Measurements from ENCODE around the gene CRACR2B. TPM values are rescaled to one million over a fixed set of nuclear protein-coding genes. Genes with fewer than 3 reads are reported as not detected.
A peak's percentile ranks its signal among the peaks of the same experiment; 100 is the strongest.

The CRACR2B gene
- total and polyA plus RNA-seq, 2 of the 8 experiments (the other 6 are each of a cell fraction or from before 2014, with no cell fraction given), result 18.2 to 26.4 TPM

DNA sequence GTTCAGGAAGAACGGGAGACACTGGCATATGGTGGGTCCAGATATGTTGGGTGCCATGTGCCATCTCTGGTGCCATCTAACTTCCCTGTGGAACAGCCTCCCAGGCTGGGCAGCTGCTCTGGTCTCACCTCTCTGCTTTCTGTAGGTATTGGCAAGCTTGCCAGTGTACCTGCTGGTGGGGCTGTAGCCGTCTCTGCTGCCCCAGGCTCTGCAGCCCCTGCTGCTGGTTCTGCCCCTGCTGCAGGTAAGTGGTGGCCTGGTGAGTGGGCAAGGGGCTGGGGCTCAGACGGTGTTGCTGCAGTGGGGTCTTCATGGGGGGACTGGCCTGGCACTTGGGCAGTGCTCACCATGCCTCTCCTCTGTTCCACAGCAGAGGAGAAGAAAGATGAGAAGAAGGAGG, 15.3 kb upstream of the CRACR2B start:
- no peak for FAIRE-seq

More for the DNA sequence above, 15.3 kb upstream of the CRACR2B start:
- TF ChIP-seq SP1 (IDR thresholded peaks at IDR 0.05; ENCODE audit: low read depth, low read length), result no peak
- TF ChIP-seq POLR2AphosphoS5 (IDR thresholded peaks at IDR 0.05; ENCODE audit: low read depth, low read length), result peak; percentile 64; the same call in 1 of the 2 replicates
- peak overlapping the region; percentile 49 for H2BK5ac ChIP-seq (ENCODE audit: low read depth, low read length)
- 0 out of 2 replicates have a peak overlapping the region, but pooled peaks have one; percentile 12 for H2BK12ac ChIP-seq (ENCODE audit: low read depth, low read length)
- H3K23me2 ChIP-seq (ENCODE audit: low read depth, low read length), result peaks cover 5% of the 10 kb centered on the region; the same call in 1 of the 2 replicates
- no peak overlapping the region for H3K4ac ChIP-seq (replicated peaks; ENCODE audit: insufficient read length, low read depth, low read length)
- no peaks in the 10 kb centered on the region for H3K27me3 ChIP-seq (replicated peaks in 1 of 4; ENCODE audit: control insufficient read depth in 3 of 4, extremely low read depth in 1 of 4, insufficient read depth in 3 of 4, low read length in 3 of 4)
- H4K20me1 ChIP-seq (replicated peaks in 1 of 2; ENCODE audit: control insufficient read depth in 1 of 2, insufficient read depth in 2 of 2, low read length in 2 of 2), result peaks cover 10 to 22% of the 10 kb centered on the region in 2 experiments
- no peak overlapping the region for H3K56ac ChIP-seq (replicated peaks; ENCODE audit: insufficient read length, low read depth, low read length)
- H3K36me3 ChIP-seq (ENCODE audit: control insufficient read depth in 2 of 4, insufficient read depth in 4 of 4, low read length in 3 of 4), result peaks cover 16 to 29% (median 26%) of the 10 kb centered on the region in 4 experiments
- no peak overlapping the region for H3K9ac ChIP-seq (replicated peaks in 1 of 4; ENCODE audit: extremely low read depth in 1 of 4, low read depth in 3 of 4, low read length in 3 of 4)
- H4K5ac ChIP-seq (ENCODE audit: insufficient read length, low read depth, low read length), result no peak overlapping the region
- 93% methylated on average over 3 of the region's 3 CpGs; no CpG with 5 or more reads in 1 of the 2 experiments for WGBS, 2 experiments (ENCODE audit: extremely low coverage in 1 of 2, insufficient coverage in 1 of 2, insufficient read length in 1 of 2, insufficient replicate concordance in 2 of 2, low coverage in 1 of 2, low lambda C conversion rate in 2 of 2, missing lambda C conversion rate in 1 of 2)
- CTCF ChIA-PET (ENCODE audit: partially characterized antibody), result interaction anchor here (0.8 to 2.2 kb wide), 3 partner anchors 12 to 22 kb away, joined by 3 to 5 read pairs (median 4); no protein-coding TSS in a partner anchor
- peaks cover 7 to 32% of the 10 kb centered on the region in 2 experiments; a peak in 3 of 4 replicates for H3K79me2 ChIP-seq (ENCODE audit: control insufficient read depth in 1 of 2, insufficient read depth in 2 of 2, low read length in 2 of 2)
- POLR2A ChIA-PET (ENCODE audit: partially characterized antibody), result interaction anchor here (0.9 to 53.0 kb wide), 10 partner anchors 1 to 276 kb away, joined by 3 to 1917 read pairs (median 4); partner anchors contain the start of genes CD151, CEND1, CRACR2B and GATD1
- H4K8ac ChIP-seq (ENCODE audit: extremely low read depth, insufficient read depth, low read length), result no peak overlapping the region
- no peaks in the 10 kb centered on the region for H3K9me3 ChIP-seq (ENCODE audit: insufficient read depth in 2 of 2, low read depth in 1 of 2, low read length in 1 of 2)
- H4K91ac ChIP-seq (replicated peaks; ENCODE audit: insufficient read length, low read length), result no peak overlapping the region
- H3K79me1 ChIP-seq (ENCODE audit: low read depth, low read length), result no peaks in the 10 kb centered on the region
- H2BK20ac ChIP-seq (ENCODE audit: low read length), result no peak overlapping the region
- H3K4me1 ChIP-seq (replicated peaks in 1 of 4; ENCODE audit: control insufficient read depth in 3 of 4, insufficient read depth in 4 of 4, low read length in 3 of 4), result peaks cover 0 to 9% (median 2%) of the 10 kb centered on the region in 4 experiments; a peak in 3 of 7 replicates
- H3K14ac ChIP-seq (ENCODE audit: insufficient read length), result no peak overlapping the region
- H2AFZ ChIP-seq (ENCODE audit: low read length), result no peak overlapping the region
- no peak for DNase-seq (ENCODE audit: low read depth in 1 of 2, low spot score in 2 of 2)
- no peak overlapping the region for H2BK120ac ChIP-seq (replicated peaks; ENCODE audit: low read depth, low read length)
- no peak overlapping the region for H3K4me3 ChIP-seq (ENCODE audit: extremely low read depth in 1 of 4, insufficient read depth in 2 of 4, low read depth in 3 of 4, low read length in 4 of 4)
- H3K23ac ChIP-seq (ENCODE audit: insufficient read length), result no peak overlapping the region
- no peak overlapping the region for H3K4me2 ChIP-seq (ENCODE audit: insufficient read depth in 1 of 2, low read depth in 2 of 2, low read length in 2 of 2)
- no peak overlapping the region for H3K27ac ChIP-seq (ENCODE audit: low read depth, low read length)
- H2AK5ac ChIP-seq (ENCODE audit: low read depth, low read length), result no peak overlapping the region
- H3K18ac ChIP-seq (ENCODE audit: extremely low read depth, low read length), result no peak overlapping the region
- H2BK15ac ChIP-seq (ENCODE audit: low read length), result no peak overlapping the region

All from H1 (cell line).